IPS DF 4.7 (cell line): ENCODE results near the gene FMNL2.
"Not testable (repeated sequence)": the region's sequence is repeated elsewhere in the genome, so short reads cannot be mapped to it uniquely, and the experiment has no call there.

Experiments
- DNase-seq: peaks from one replicate; pipeline ENCODE4 v3.0.0-alpha.2; 2013; ENCODE audit warnings: low spot score; ENCODE audit errors: extremely low read depth

Gene FMNL2

GRCh38 chr2:152468899-152469692 is 134.1 kb downstream of the FMNL2 start:
- no peak for DNase-seq

GRCh38 chr2:152470861-152471854 is 136.2 kb downstream of the FMNL2 start:
- no peak for DNase-seq

GRCh38 chr2:152472481-152472887 is 137.5 kb downstream of the FMNL2 start:
- no peak for DNase-seq

- no peak for DNase-seq
These were observed 138.3 kb downstream of the FMNL2 start for GRCh38 chr2:152473151-152473857.

- not testable (repeated sequence) for DNase-seq
These were observed 139.5 kb downstream of the FMNL2 start for GRCh38 chr2:152474523-152474922.

- DNase-seq, result no peak
These were observed 141.0 kb downstream of the FMNL2 start for GRCh38 chr2:152475982-152476381.

- no peak for DNase-seq
These were observed 142.5 kb downstream of the FMNL2 start for GRCh38 chr2:152477347-152478092.

GRCh38 chr2:152479282-152479681 is 144.3 kb downstream of the FMNL2 start:
- DNase-seq, result no peak

GRCh38 chr2:152480821-152481399 is 145.9 kb downstream of the FMNL2 start:
- no peak for DNase-seq

GRCh38 chr2:152481881-152482583 is 147.1 kb downstream of the FMNL2 start:
- DNase-seq, result no peak

GRCh38 chr2:152483276-152484063 is 148.5 kb downstream of the FMNL2 start:
- DNase-seq, result no peak

- DNase-seq, result no peak
These were observed 151.2 kb downstream of the FMNL2 start for GRCh38 chr2:152485954-152486736.

GRCh38 chr2:152486737-152487400 is 151.9 kb downstream of the FMNL2 start:
- DNase-seq, result no peak

GRCh38 chr2:152488075-152488474 is 153.1 kb downstream of the FMNL2 start:
- DNase-seq, result no peak

GRCh38 chr2:152489364-152489763 is 154.4 kb downstream of the FMNL2 start:
- no peak for DNase-seq

GRCh38 chr2:152490686-152491455 is 155.9 kb downstream of the FMNL2 start:
- no peak for DNase-seq

- DNase-seq, result no peak
These were observed 157.2 kb downstream of the FMNL2 start for GRCh38 chr2:152492131-152492530.
